OCI-LY1 (cell line): ENCODE results near the gene KRT77.

Experiments used
- CTCF ChIP-seq: fragments of 200-600 bp; sonication (generic), shearing (Covaris generic); IDR thresholded peaks from 2 replicates; pipeline ENCODE4 v1.5.1; 2017; ENCODE audit warnings: mild to moderate bottlenecking, antibody characterized with exemption, low read length, moderate library complexity, mixed read lengths
- EZH2 ChIP-seq: fragments of 200-600 bp; sonication (generic), shearing (Covaris generic); IDR thresholded peaks from 2 replicates; pipeline ENCODE4 v1.8.0; 2017; ENCODE audit warnings: borderline replicate concordance, mixed run types, mild to moderate bottlenecking, antibody characterized with exemption, low read length, moderate library complexity, mixed read lengths

- TF ChIP-seq CTCF (no peak), EZH2 (no peak)
Observed at GRCh38 chr12:52662918-52663229, 40.5 kb downstream of the KRT77 start.
